Karpas-422 (cell line): Measurements from ENCODE around the gene IFNAR2. TPM values are rescaled to one million over a fixed set of nuclear protein-coding genes. Genes with fewer than 3 reads are reported as not detected.
"Not testable (repeated sequence)": the region's sequence is repeated elsewhere in the genome, so short reads cannot be mapped to it uniquely, and the experiment has no call there.

Experiments
- DNase-seq: peaks from one replicate; pipeline ENCODE4 v3.0.0-alpha.2; 2015
- H2AFZ ChIP-seq: fragments of 200-600 bp; sonication (generic); 2 replicates; pipeline ENCODE4 v1.6.1; 2014; ENCODE audit warnings: antibody characterized with exemption, low read length, mixed read lengths
- H3K27ac ChIP-seq: fragments of 200-600 bp; sonication (generic); 2 replicates; pipeline ENCODE4 v1.5.1; 2014; ENCODE audit warnings: mild to moderate bottlenecking, low read length, moderate library complexity
- H3K27me3 ChIP-seq: fragments of 200-600 bp; sonication (generic); 2 replicates; pipeline ENCODE4 v1.6.1; 2014; ENCODE audit warnings: low read length, mixed read lengths
- H3K36me3 ChIP-seq: fragments of 200-600 bp; sonication (generic); 2 replicates; pipeline ENCODE4 v1.6.1; 2014; ENCODE audit warnings: low read length, mixed read lengths; ENCODE audit not compliant: insufficient read depth
- H3K4me1 ChIP-seq: fragments of 200-600 bp; sonication (generic); 2 replicates; pipeline ENCODE4 v1.6.1; 2014; ENCODE audit warnings: mild to moderate bottlenecking, low read length, mixed read lengths
- H3K4me2 ChIP-seq: fragments of 200-600 bp; sonication (generic); 2 replicates; pipeline ENCODE4 v1.6.1; 2014; ENCODE audit warnings: low read length, low read depth, mild to moderate bottlenecking; ENCODE audit not compliant: poor library complexity, severe bottlenecking
- H3K4me3 ChIP-seq: fragments of 200-600 bp; sonication (generic); 2 replicates; pipeline ENCODE4 v1.5.1; 2014; ENCODE audit warnings: mild to moderate bottlenecking, antibody characterized with exemption, low read length, mixed read lengths
- H3K79me2 ChIP-seq: fragments of 200-600 bp; sonication (generic); 2 replicates; pipeline ENCODE4 v1.6.1; 2014; ENCODE audit warnings: mild to moderate bottlenecking, low read length, mixed read lengths
- H3K9ac ChIP-seq: fragments of 200-600 bp; sonication (generic); 2 replicates; pipeline ENCODE4 v1.6.0; 2014; ENCODE audit warnings: low read length
- H3K9me2 ChIP-seq: fragments of 200-600 bp; sonication (generic), shearing (Covaris generic); replicated peaks from 2 replicates; pipeline ENCODE4 v1.6.0; 2014; ENCODE audit warnings: mild to moderate bottlenecking, low read length, moderate library complexity; ENCODE audit not compliant: insufficient read depth
- H3K9me3 ChIP-seq: fragments of 300-700, 200-600 bp; sonication (generic); 2 replicates; pipeline ENCODE4 v1.6.1; 2014; ENCODE audit warnings: low read length, mixed read lengths
- H4K20me1 ChIP-seq: fragments of 200-600 bp; sonication (generic); 2 replicates; pipeline ENCODE4 v1.6.1; 2014; ENCODE audit warnings: mild to moderate bottlenecking, antibody characterized with exemption, low read length, low read depth; ENCODE audit not compliant: insufficient read depth
- total RNA-seq: library from RNA; depleted of rRNA; stranded (reverse); fragments of >200 nt; shearing (Covaris generic); gene quantifications from 2 replicates; pipeline ENCODE4 v1.2.3, GENCODE V29; 2014; ENCODE audit warnings: low replicate concordance

The IFNAR2 gene
- total RNA-seq, 1 experiment from 2014 or later = 25.3 TPM

- Histone ChIP-seq H3K9me2 (no peaks in the 10 kb centered on the region), H2AFZ (no peak overlapping the region), H4K20me1 (no peaks in the 10 kb centered on the region), H3K4me3 (no peak overlapping the region), H3K27ac (no peak overlapping the region), H3K27me3 (no peaks in the 10 kb centered on the region), H3K9me3 (no peaks in the 10 kb centered on the region), H3K9ac (no peak overlapping the region), H3K4me2 (no peak overlapping the region), H3K79me2 (no peaks in the 10 kb centered on the region; the same call in 1 of the 2 replicates), H3K4me1 (no peaks in the 10 kb centered on the region), H3K36me3 (peaks cover 74% of the 10 kb centered on the region)
- DNase-seq = no peak
These were observed 21.4 kb downstream of the IFNAR2 start for GRCh38 chr21:33251119-33251518.

DNA sequence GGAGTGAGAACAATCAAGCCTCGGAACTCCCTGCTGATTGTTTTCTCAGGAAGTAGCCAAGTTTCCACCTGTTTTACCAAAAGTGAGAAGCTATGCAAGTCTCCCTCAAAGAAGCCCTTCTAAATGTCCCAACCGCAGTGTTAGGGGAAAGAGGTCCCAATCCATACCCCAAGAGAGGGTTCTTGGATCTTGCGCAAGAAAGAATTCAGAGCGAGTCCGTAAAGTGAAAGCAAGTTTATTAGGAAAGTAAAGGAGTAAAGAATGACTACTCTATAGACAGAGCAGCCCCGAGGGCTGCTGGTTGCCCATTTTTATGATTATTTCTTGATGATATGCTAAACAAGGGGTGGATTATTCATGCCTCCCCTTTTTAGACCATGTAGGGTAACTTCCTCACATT lies 23.6 kb downstream of the IFNAR2 start:
- H3K36me3 ChIP-seq = peaks cover 77% of the 10 kb centered on the region
- H4K20me1 ChIP-seq, H3K27ac ChIP-seq, H3K9me3 ChIP-seq, H3K27me3 ChIP-seq, DNase-seq, H3K9ac ChIP-seq, H3K9me2 ChIP-seq, H3K79me2 ChIP-seq, H2AFZ ChIP-seq, H3K4me3 ChIP-seq, H3K4me2 ChIP-seq, H3K4me1 ChIP-seq: not testable (repeated sequence)

DNA sequence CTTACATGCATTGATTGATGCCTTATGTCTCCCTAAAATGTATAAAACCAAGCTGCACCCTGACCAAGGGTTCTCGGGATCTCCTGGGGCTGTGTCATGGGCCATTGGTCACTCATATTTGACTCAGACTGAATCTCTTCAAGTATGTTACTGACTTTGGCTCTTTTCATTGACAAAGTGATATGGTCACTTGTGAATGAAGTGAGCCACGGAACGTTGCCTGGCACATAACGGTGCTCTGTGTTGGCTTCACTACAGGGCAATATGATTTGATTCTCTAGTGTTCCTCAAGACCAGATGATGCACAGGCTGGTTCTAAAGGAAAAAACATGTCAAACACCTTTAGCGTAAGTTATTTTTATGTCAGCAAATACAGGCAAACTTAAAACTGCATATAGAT lies 25.0 kb downstream of the IFNAR2 start:
- H3K27ac ChIP-seq = no peak overlapping the region

DNA sequence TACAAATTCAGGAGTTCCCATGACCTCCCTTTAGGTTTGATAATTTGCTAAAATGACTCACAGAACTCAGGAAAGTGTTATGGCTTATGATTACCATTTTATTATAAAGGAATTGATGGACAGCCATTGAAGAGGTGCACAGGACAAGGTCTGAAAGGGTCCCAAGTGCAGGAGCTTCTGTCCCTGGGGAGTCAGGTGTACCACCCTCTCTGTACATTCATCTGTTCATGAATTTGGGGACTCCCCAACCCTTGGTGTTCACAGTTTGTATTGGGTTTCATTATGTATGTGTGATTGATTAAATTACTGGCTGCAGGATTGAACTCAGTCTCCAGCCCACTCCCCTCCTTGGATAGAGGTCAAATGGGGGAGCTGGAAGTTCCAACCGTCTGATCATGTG lies 25.7 kb downstream of the IFNAR2 start:
- H3K79me2 ChIP-seq = no peaks in the 10 kb centered on the region; the same call in 1 of the 2 replicates
- H3K27ac ChIP-seq = no peak overlapping the region
- no peaks in the 10 kb centered on the region for H3K9me3 ChIP-seq
- H3K27me3 ChIP-seq = no peaks in the 10 kb centered on the region
- H4K20me1 ChIP-seq = no peaks in the 10 kb centered on the region
- no peaks in the 10 kb centered on the region for H3K9me2 ChIP-seq
- DNase-seq = no peak
- H3K4me1 ChIP-seq = no peaks in the 10 kb centered on the region
- H3K36me3 ChIP-seq = peaks cover 65% of the 10 kb centered on the region
- H3K4me3 ChIP-seq = no peak overlapping the region
- no peak overlapping the region for H3K4me2 ChIP-seq
- no peak overlapping the region for H3K9ac ChIP-seq
- no peak overlapping the region for H2AFZ ChIP-seq

More for the DNA sequence above, 25.0 kb downstream of the IFNAR2 start:
- H3K36me3 ChIP-seq = peaks cover 72% of the 10 kb centered on the region
- H4K20me1 ChIP-seq = no peaks in the 10 kb centered on the region
- DNase-seq = no peak
- no peaks in the 10 kb centered on the region for H3K27me3 ChIP-seq
- H3K9me3 ChIP-seq = no peaks in the 10 kb centered on the region
- H3K4me3 ChIP-seq = no peak overlapping the region
- H2AFZ ChIP-seq = no peak overlapping the region
- H3K79me2 ChIP-seq = no peaks in the 10 kb centered on the region; the same call in 1 of the 2 replicates
- no peak overlapping the region for H3K4me2 ChIP-seq
- no peaks in the 10 kb centered on the region for H3K4me1 ChIP-seq
- H3K9ac ChIP-seq = no peak overlapping the region
- H3K9me2 ChIP-seq = no peaks in the 10 kb centered on the region

- no peaks in the 10 kb centered on the region; the same call in 1 of the 2 replicates for H3K79me2 ChIP-seq
- no peak overlapping the region for H3K4me3 ChIP-seq
- no peaks in the 10 kb centered on the region for H3K27me3 ChIP-seq
- no peaks in the 10 kb centered on the region for H4K20me1 ChIP-seq
- no peak overlapping the region for H3K27ac ChIP-seq
- H3K9me2 ChIP-seq = no peaks in the 10 kb centered on the region
- H3K4me1 ChIP-seq = no peaks in the 10 kb centered on the region
- H3K9ac ChIP-seq = no peak overlapping the region
- H3K4me2 ChIP-seq = no peak overlapping the region
- no peaks in the 10 kb centered on the region for H3K9me3 ChIP-seq
- H3K36me3 ChIP-seq = peaks cover 60% of the 10 kb centered on the region
- no peak overlapping the region for H2AFZ ChIP-seq
- no peak for DNase-seq
These were observed 26.3 kb downstream of the IFNAR2 start for GRCh38 chr21:33256019-33256418.

GRCh38 chr21:33257094-33257803 lies 27.5 kb downstream of the IFNAR2 start:
- Histone ChIP-seq H2AFZ (no peak overlapping the region), H3K36me3 (peaks cover 50% of the 10 kb centered on the region), H3K27me3 (no peaks in the 10 kb centered on the region), H3K4me3 (no peak overlapping the region), H3K4me2 (no peak overlapping the region), H4K20me1 (no peaks in the 10 kb centered on the region), H3K9me3 (no peaks in the 10 kb centered on the region), H3K9me2 (no peaks in the 10 kb centered on the region), H3K79me2 (no peaks in the 10 kb centered on the region; the same call in 1 of the 2 replicates), H3K4me1 (no peaks in the 10 kb centered on the region), H3K9ac (no peak overlapping the region), H3K27ac (no peak overlapping the region)
- no peak for DNase-seq

DNA sequence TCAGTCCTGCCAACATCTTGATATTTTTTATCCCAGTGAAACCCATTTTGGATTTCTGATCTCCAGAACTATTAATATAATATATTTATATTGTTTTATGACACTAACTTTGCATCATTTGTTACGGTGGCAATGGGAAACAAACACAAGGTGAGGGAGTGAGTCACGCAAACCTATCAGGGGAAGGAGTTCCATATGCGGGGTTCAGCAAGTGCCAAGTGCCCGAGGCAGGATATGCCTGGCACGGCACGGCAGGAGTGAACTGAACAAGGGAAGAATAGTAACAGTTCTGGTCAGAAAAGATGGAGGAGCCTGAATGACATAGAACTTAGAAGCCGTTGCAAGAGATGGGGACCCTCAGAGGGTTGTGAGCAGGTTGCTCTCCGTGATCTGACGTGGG lies 28.7 kb downstream of the IFNAR2 start:
- peaks cover 44% of the 10 kb centered on the region for H3K36me3 ChIP-seq

DNA sequence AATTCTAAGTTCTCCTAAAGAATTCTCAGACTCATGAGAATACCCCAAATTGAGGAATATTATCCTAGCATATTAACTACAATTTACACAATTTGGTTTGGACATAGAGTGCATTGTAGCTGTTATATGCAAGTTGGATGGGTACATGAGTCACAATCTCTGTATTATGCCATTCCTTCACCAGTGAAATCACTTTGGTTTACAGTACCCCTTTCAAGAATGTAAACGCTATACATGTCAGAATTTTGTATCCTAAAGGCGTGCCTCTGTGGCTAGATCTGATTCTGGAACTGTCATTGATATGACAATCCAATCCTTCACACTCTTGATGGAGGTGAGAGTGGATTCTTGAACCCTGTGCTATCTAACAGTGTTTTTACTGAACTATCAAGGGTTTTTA lies 29.7 kb downstream of the IFNAR2 start:
- Histone ChIP-seq H3K9me2 (no peaks in the 10 kb centered on the region), H3K9me3 (no peaks in the 10 kb centered on the region), H3K27ac (no peak overlapping the region), H3K79me2 (no peaks in the 10 kb centered on the region; the same call in 1 of the 2 replicates), H3K9ac (no peak overlapping the region), H3K4me2 (no peak overlapping the region), H4K20me1 (no peaks in the 10 kb centered on the region), H3K36me3 (peaks cover 42% of the 10 kb centered on the region), H3K27me3 (no peaks in the 10 kb centered on the region), H3K4me1 (peaks cover 3% of the 10 kb centered on the region), H2AFZ (no peak overlapping the region), H3K4me3 (no peak overlapping the region)
- DNase-seq = no peak

More for the DNA sequence above, 28.7 kb downstream of the IFNAR2 start:
- DNase-seq = no peak
- Histone ChIP-seq H3K79me2 (no peaks in the 10 kb centered on the region; the same call in 1 of the 2 replicates), H2AFZ (no peak overlapping the region), H3K4me1 (no peaks in the 10 kb centered on the region), H3K27ac (no peak overlapping the region), H3K9me2 (no peaks in the 10 kb centered on the region), H3K9me3 (no peaks in the 10 kb centered on the region), H3K9ac (no peak overlapping the region), H3K4me2 (no peak overlapping the region), H3K27me3 (no peaks in the 10 kb centered on the region), H4K20me1 (no peaks in the 10 kb centered on the region), H3K4me3 (no peak overlapping the region)
